PC-3 (cell line): ENCODE data around the gene TANC1. TPM values are rescaled to one million over a fixed set of nuclear protein-coding genes. Genes with fewer than 3 reads are reported as not detected.

Experiments used
- ATAC-seq: fragments of 200-7000 bp; cut with Tn5 transposase; 2 replicates; pipeline ENCODE4 v1.9.1; 2020; ENCODE audit warnings: mild to moderate bottlenecking, moderate library complexity
- BruUV-seq: library from RNA; stranded (reverse); fragments of 400-500 nt; replicated peaks from 2 replicates; lab custom pipeline; 2021; lab: Mats Ljungman, UMichigan
- CTCF ChIA-PET: fragments of 300-600 bp; sonication (Branson Sonifier 250); formaldehyde crosslinking; loops from one replicate; lab custom pipeline; 2022; ENCODE audit warnings: antibody characterized with exemption; lab: Charles Lee
- POLR2A ChIA-PET: fragments of 300-600 bp; sonication (Branson Sonifier 250); formaldehyde crosslinking; loops from one replicate; lab custom pipeline; 2022; ENCODE audit warnings: antibody characterized with exemption; ENCODE audit not compliant: unreplicated experiment; lab: Charles Lee
- DNase-seq: peaks from one replicate; pipeline ENCODE4 v3.0.0-alpha.2; 2015
- H2AFZ ChIP-seq: fragments of 300-600 bp; sonication (generic); 2 replicates; pipeline ENCODE4 v1.6.0; 2016; ENCODE audit warnings: antibody characterized with exemption, low read length
- H3F3A ChIP-seq: fragments of 300-600 bp; sonication (generic); one replicate; pipeline ENCODE4 v1.6.0; 2017; ENCODE audit warnings: antibody characterized with exemption, low read length, control low read depth, mild to moderate bottlenecking; ENCODE audit not compliant: unreplicated experiment
- H3K27ac ChIP-seq: fragments of 300-600 bp; sonication (generic); 2 replicates; pipeline ENCODE4 v1.5.1; 2016; ENCODE audit warnings: mild to moderate bottlenecking, low read length
- H3K27me3 ChIP-seq: fragments of 300-600 bp; sonication (generic); 2 replicates; pipeline ENCODE4 v1.6.1; 2016; ENCODE audit warnings: low read length, mixed read lengths
- H3K36me3 ChIP-seq: fragments of 300-600 bp; sonication (generic); 2 replicates; pipeline ENCODE4 v1.6.1; 2016; ENCODE audit warnings: low read depth, mixed run types, low read length, mixed read lengths
- H3K4me1 ChIP-seq: fragments of 300-600 bp; sonication (generic); 2 replicates; pipeline ENCODE4 v1.5.1; 2016; ENCODE audit warnings: low read length; ENCODE audit not compliant: insufficient read depth
- H3K4me2 ChIP-seq: fragments of 300-600 bp; sonication (generic); 2 replicates; pipeline ENCODE4 v1.6.0; 2016; ENCODE audit warnings: low read length
- H3K4me3 ChIP-seq: fragments of 300-600 bp; sonication (generic); 2 replicates; pipeline ENCODE4 v1.5.1; 2016; ENCODE audit warnings: mild to moderate bottlenecking, low read length, mixed read lengths
- H3K79me2 ChIP-seq: fragments of 300-600 bp; sonication (generic); 2 replicates; pipeline ENCODE4 v1.6.1; 2017; ENCODE audit warnings: low read length, mixed read lengths
- H3K9ac ChIP-seq: fragments of 300-600 bp; sonication (generic); 2 replicates; pipeline ENCODE4 v1.6.0; 2016; ENCODE audit warnings: mild to moderate bottlenecking, low read length
- H3K9me2 ChIP-seq: fragments of 300-600 bp; sonication (generic); replicated peaks from 2 replicates; pipeline ENCODE4 v1.6.1; 2016; ENCODE audit warnings: mixed run types, low read length, mixed read lengths
- H3K9me3 ChIP-seq: fragments of 300-600 bp; sonication (generic); 2 replicates; pipeline ENCODE4 v1.6.1; 2016; ENCODE audit warnings: low read length, mixed read lengths
- H4K20me1 ChIP-seq: fragments of 300-600 bp; sonication (generic); 2 replicates; pipeline ENCODE4 v1.6.1; 2016; ENCODE audit warnings: low read length, mixed read lengths
- CTCF ChIP-seq: fragments of 300-600 bp; sonication (generic); conservative IDR thresholded peaks from 2 replicates; pipeline ENCODE4 v1.5.1; 2017; ENCODE audit warnings: antibody characterized with exemption, low read depth, mild to moderate bottlenecking, low read length
- EZH2 ChIP-seq: fragments of 300-600 bp; sonication (generic); IDR thresholded peaks from one replicate; pipeline ENCODE4 v1.6.1; 2017; ENCODE audit warnings: antibody characterized with exemption, mild to moderate bottlenecking, low read length; ENCODE audit not compliant: unreplicated experiment
- EZH2phosphoT487 ChIP-seq: fragments of 300-600 bp; sonication (generic); IDR thresholded peaks from 2 replicates; pipeline ENCODE4 v1.6.1; 2018; ENCODE audit warnings: mild to moderate bottlenecking, antibody characterized with exemption, low read length, borderline replicate concordance
- intact Hi-C: fragments of 100-400 bp; cut with micrococcal nuclease; formaldehyde crosslinking; loops from 2 replicates; pipeline ENCODE4 v1.9.0; 2023
- total RNA-seq: library from RNA; depleted of rRNA; stranded (reverse); fragments of >200 nt; gene quantifications from 2 replicates; pipeline ENCODE4 v1.2.3, GENCODE V29; 2014

The TANC1 gene
- total RNA-seq, 1 experiment from 2014 or later: 17.6 TPM

GRCh38 chr2:159052157-159052601 is 83.7 kb downstream of the TANC1 start:
- no peak overlapping the region for H3K4me3 ChIP-seq
- POLR2A ChIA-PET: no interaction called here
- no peaks in the 10 kb centered on the region for H3K27me3 ChIP-seq
- H3K27ac ChIP-seq: no peak overlapping the region
- ATAC-seq: no peak
- H4K20me1 ChIP-seq: no peaks in the 10 kb centered on the region
- H3K4me1 ChIP-seq: peaks cover 3% of the 10 kb centered on the region
- H3K9me3 ChIP-seq: no peaks in the 10 kb centered on the region
- TF ChIP-seq EZH2phosphoT487 (no peak), EZH2 (no peak), CTCF (no peak)
- CTCF ChIA-PET: no interaction called here
- H3K79me2 ChIP-seq: peaks cover 63% of the 10 kb centered on the region
- no peaks in the 10 kb centered on the region for H3K36me3 ChIP-seq
- H3K9ac ChIP-seq: no peak overlapping the region
- no peaks in the 10 kb centered on the region for H3K9me2 ChIP-seq
- no TSS peak for BruUV-seq
- H2AFZ ChIP-seq: no peak overlapping the region
- intact Hi-C loops: no loop called here
- H3F3A ChIP-seq: no peaks in the 10 kb centered on the region
- no peak overlapping the region for H3K4me2 ChIP-seq
- DNase-seq: no peak

GRCh38 chr2:159053161-159054031 is 85.0 kb downstream of the TANC1 start:
- POLR2A ChIA-PET: interaction anchor here (0.6 kb wide), 1 partner anchor 60 kb away, joined by 4 read pairs; no protein-coding TSS in a partner anchor
- BruUV-seq: no TSS peak
- no peak for DNase-seq
- H3K4me3 ChIP-seq: no peak overlapping the region
- no peaks in the 10 kb centered on the region for H3K9me3 ChIP-seq
- H4K20me1 ChIP-seq: no peaks in the 10 kb centered on the region
- H3K4me1 ChIP-seq: no peaks in the 10 kb centered on the region
- no peak for TF ChIP-seq EZH2
- no peak for TF ChIP-seq CTCF
- no peak for TF ChIP-seq EZH2phosphoT487
- H2AFZ ChIP-seq: no peak overlapping the region
- intact Hi-C loops: no loop called here
- no peak overlapping the region for H3K9ac ChIP-seq
- H3K79me2 ChIP-seq: peaks cover 58% of the 10 kb centered on the region
- no peaks in the 10 kb centered on the region for H3F3A ChIP-seq
- no peak overlapping the region for H3K4me2 ChIP-seq
- CTCF ChIA-PET: no interaction called here
- H3K27me3 ChIP-seq: no peaks in the 10 kb centered on the region
- ATAC-seq: no peak
- no peaks in the 10 kb centered on the region for H3K36me3 ChIP-seq
- no peaks in the 10 kb centered on the region for H3K9me2 ChIP-seq
- H3K27ac ChIP-seq: no peak overlapping the region

GRCh38 chr2:159054032-159054334 is 85.5 kb downstream of the TANC1 start:
- Histone ChIP-seq H3K36me3 (no peaks in the 10 kb centered on the region), H3K27me3 (no peaks in the 10 kb centered on the region), H3K79me2 (peaks cover 58% of the 10 kb centered on the region), H3K9me3 (no peaks in the 10 kb centered on the region), H2AFZ (no peak overlapping the region), H4K20me1 (no peaks in the 10 kb centered on the region), H3K27ac (no peak overlapping the region), H3F3A (no peaks in the 10 kb centered on the region), H3K9me2 (no peaks in the 10 kb centered on the region), H3K9ac (no peak overlapping the region), H3K4me2 (no peak overlapping the region), H3K4me3 (no peak overlapping the region), H3K4me1 (no peaks in the 10 kb centered on the region)
- no TSS peak for BruUV-seq
- DNase-seq (no peak), ATAC-seq (no peak)
- POLR2A ChIA-PET: interaction anchor here (0.6 kb wide), 1 partner anchor 61 kb away, joined by 4 read pairs; no protein-coding TSS in a partner anchor
- intact Hi-C loops: no loop called here
- CTCF ChIA-PET: no interaction called here
- TF ChIP-seq CTCF (no peak), EZH2phosphoT487 (no peak), EZH2 (no peak)
